NCI-H128 (cell line): ENCODE results near the gene MANBA.
"Not testable (repeated sequence)": the region's sequence is repeated elsewhere in the genome, so short reads cannot be mapped to it uniquely, and the experiment has no call there.

Experiments used
- DNase-seq: peaks from one replicate; lab custom pipeline; 2025; ENCODE audit not compliant: unreplicated experiment; lab: John Stamatoyannopoulos, UW

The MANBA gene

DNA sequence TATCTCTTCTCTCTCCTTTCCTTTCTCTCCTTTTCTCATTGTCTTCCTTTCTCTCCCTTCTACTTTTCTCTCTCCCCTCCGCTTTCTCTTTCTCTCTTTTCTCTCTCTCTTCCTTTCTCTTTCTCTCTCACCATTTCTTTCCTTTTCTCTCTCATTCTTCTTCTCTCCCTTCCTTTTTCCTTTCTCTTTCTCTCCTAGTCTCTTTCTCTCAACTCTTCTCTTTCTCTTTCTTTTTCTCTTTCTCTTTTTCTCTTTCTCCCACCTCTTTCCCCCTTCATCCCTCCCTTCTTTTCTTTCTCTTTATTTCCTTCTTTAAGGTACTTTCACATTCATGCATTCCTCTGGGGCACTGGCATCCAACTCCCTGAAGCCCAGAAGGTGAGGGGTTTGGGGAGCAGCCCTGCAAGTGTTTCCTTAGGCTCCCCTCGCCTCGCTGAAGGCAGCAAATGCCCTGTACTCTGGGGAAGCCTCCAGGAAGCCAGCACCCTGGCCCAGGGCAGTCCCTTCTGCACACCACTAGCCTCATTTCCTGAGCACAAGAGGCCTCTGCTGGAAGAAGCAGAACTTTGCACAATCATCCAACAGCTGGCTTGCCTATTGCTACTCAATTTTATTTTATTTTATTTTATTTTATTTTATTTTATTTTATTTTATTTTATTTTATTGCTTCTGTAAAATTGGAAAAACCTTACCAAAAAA, 135.4 kb downstream of the MANBA start:
- no peak for DNase-seq

DNA sequence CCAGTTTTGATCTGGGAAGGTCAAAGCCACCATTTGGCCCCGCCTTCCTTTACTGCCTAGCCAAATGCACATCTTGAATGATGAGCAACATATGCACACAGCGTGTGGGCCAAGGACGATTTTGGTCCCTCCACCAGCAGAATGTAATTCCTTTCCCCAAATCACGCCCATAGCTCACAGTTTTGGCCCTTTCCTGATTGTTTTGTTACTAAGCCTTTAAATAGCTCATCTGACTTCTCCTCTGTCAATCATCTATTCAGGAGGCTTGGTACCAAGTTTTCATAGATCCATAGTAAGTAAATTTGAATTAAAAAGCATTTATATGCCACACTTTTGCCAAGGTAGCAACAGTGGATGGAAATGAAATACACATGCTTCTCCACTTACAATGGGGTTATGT, 136.3 kb downstream of the MANBA start:
- DNase-seq: no peak

DNA sequence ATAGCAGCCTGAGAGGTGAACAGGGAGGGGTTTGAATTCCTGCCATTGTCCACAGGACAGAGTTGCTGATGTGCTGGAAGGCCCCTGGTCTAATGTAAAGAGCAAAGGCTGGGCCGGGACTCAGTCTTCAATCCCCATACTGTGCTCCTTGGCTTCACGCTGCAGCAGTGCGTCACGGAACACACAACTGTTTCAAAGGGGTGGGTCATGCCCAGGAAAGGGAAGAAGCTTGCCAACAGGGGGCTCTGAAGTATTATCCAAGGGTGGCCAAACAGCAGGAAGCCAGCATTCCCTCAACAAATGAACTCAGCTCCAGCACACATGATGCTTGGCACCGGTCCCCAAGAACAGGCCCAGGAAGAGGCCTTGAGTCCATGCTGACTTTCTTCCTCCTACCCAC, 137.1 kb downstream of the MANBA start:
- DNase-seq: no peak

DNA sequence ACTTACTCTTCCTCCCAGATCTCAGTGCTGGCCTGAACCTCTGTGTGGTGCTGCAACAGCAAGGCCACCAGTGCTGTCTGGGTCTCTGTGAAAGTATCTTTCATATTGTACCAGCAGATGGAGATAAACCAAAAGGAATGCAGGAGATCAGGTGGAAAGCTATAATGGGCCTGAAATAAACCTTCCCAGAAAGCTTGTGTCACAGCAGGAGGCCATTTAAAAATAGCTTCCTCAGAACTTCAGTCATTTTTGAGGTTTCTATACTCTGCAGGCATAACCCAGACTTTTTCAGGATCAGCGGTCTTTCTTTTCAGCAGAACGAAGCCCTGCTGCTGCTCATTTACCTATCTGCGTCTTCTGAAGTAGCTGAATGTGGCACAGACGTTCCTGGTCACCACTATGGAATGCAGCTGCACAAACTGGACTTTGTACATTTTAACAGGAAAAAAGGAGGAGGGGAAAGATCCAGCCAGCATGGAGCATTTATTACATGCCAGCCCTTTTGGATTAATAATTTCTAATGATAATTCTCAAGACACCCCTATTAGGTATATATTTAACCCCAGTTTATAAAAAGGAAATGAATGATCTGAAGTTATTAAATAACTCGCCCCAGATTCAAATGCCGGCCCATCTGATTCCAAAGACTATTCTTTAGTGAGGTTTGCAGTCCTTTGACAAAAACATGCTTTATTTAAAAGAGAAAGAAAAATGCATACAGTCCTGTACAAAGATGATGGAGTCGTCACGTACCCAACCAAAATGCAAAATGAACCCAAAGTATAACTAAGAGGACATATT, 139.9 kb downstream of the MANBA start:
- peak; percentile 1 for DNase-seq

DNA sequence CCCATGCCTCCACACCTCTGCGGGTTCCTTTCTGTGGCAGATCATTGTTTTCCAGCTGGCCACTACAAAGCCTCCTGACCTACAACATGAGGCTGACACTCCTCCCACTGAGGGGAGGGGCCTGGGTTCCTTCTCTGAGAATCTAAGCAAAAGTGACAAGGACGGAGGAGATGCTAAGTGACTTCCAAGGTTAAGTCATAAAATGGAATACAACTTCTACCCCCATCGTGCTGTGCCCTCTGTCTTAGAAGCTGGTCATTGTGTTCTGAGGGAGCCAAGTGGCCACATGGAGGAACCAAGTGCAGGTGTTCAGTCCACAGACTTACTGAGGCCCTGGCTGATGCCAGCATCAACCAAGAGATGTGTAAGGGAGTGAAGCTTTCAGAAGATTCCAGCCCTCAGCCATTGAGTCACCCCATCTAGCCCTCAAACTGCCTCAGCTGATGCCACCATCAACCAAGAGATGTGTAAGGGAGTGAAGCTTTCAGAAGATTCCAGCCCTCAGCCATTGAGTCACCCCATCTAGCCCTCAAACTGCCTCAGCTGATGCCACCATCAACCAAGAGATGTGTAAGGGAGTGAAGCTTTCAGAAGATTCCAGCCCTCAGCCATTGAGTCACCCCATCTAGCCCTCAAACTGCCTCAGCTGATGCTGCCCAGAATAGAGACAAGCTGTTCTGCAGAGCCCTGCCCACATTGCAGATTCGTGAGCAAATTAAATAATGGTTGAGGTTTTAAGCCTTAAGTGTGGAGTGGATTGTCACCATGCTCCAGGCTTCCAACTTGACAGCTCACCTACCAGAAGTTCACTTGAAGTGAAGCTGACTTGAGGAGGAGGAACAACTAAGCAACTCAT, 140.8 kb downstream of the MANBA start:
- not testable (repeated sequence) for DNase-seq

DNA sequence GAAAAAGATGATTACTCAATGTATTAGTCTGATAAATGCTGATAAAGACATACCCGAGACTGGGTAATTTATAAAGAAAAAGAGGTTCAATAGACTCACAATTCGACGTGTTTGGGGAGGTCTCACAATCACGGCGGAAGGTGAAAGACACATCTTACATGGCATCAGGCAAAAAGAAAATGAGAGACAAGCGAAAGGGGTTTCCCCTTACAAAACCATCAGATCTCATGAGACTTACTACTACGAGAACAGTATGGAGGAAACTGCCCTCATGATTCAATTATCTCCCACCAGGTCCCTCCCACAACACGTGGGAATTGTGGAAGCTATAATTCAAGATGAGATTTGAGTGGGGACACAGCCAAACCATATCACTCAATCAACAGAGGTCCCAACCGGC, 141.7 kb downstream of the MANBA start:
- DNase-seq: not testable (repeated sequence)

DNA sequence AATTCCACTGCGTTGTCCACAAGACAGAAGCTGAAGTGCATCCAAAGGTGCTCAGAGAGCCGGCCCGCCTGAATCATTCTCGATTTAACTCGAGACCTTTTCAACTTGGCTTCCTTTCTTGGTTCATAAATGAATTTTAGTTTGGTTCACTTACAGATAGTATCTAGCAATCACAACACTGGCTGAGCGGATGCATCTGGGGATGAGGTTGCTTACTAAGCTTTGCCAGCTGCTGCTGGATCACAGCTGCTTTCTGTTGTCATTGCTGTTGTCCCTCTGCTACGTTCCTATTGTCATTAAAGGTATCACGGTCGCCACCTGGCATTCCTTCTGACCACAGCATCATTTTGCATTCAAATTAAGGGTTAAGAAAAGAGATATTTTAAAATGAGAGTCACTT, 144.1 kb downstream of the MANBA start:
- DNase-seq: no peak

DNA sequence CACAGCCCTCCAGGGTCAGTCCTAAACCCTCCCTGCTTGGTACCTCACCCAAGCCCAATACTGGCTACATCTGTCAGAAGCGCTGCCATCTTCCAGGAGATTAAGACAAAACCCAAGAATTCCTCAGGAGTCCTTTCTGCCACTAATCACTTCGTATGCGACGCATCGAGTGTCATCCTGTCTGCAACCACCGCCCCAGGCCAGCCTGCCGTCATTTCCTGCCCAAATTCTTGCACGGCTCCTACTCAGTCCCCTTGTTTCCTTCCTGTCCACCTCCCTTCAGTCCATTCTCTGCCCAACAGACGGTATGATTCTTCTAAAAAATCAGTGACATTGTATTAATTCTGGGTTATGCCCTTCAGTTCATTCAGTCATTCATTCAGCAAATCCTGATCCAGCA, 146.0 kb downstream of the MANBA start:
- DNase-seq: no peak

DNA sequence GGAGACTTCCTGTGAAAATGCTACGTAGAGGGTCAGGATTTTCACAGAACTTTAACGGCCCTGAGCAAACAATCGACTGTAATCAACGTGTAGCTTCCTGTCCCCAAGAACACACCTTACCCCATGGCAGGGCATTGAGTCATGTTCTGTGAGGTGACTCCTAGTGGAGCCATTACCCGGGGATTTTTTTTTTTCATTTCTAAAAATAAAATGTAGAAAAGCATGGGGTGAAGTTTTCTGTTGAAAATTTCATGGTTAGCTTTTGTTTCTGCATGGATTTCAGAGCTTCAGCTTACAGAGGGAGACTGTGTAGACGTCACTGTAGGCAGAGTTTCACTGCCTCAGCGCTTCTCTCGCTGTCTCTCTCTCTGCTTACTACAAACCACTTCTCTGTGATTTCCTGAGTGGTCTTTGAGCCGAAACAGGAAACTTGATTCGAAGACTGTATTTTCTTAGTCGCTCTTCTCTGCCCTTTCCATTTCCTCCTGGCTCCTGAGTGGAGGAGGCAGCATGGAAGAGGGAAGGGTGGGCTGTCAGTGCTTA, 147.9 kb downstream of the MANBA start:
- DNase-seq: no peak

DNA sequence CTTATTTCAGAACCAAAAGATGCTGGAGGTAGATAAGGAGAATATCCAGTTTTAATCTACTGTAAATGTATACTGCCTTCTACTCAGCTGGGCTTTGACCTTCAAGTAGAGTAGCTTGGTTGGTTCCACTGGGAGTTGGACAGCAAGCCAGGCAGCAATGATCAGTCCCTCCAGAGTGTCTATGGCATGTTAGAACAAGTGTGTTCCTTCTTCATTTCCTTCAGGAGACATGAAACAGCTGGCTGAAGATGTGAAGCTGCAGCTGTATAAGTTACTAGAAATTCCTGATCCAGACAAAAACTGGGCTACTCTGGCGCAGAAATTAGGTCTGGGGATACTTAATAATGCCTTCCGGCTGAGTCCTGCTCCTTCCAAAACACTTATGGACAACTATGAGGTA, 148.6 kb downstream of the MANBA start:
- DNase-seq: no peak

DNA sequence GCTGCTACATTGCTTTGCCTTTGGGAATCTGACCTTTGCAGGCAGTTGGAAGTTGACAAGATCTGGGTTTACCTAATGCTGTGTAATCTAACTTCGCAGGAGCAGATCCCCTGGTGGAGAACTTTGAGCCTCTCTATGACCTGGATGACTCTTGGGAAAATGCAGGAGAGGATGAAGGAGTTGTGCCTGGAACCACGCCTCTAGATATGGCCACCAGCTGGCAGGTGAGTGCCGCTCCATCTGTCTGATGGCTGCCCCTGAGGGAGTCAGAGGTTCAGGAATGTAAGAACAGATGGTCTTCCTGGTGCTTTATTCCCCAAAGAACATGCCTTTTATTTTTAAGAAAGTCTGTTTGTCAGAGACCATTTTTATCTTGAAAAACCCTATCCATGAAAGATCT, 150.3 kb downstream of the MANBA start:
- DNase-seq: no peak

DNA sequence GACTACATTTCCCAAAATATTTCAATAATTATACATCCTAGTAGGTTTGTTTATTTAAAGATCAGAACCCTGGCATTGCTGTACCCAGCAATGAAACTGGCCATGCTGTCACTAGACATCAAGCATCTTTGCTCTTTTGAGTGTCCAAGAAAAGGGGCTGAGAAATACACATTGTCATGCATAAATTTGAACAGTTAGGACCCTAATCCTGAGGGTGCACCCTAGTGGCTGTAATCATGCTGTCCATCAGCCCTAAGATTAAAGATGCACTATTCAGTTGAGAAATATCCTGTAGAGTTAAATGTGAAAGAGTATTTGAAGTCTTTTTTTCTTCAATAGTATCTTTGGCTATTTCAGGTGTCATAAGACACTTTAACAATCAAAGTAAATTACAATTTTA, 150.8 kb downstream of the MANBA start:
- no peak for DNase-seq

DNA sequence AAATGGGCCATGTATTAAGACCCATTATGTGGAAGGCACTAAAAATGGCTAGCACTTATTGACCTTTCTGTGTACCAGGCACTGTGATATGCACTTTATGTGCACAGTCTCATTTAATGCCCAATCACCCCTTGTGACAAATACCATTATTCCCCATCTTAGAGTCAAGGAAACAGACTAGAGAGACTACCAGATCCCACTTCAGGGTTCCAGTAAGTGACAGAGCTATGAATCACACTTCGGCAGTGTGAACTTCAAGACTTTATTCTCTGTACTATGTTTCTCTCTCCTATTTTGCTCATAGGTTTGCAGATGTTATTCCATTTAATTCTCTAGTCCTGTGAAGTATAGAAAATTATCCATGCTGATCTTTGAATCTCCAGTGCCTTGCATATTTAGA, 152.6 kb downstream of the MANBA start:
- DNase-seq: no peak

DNA sequence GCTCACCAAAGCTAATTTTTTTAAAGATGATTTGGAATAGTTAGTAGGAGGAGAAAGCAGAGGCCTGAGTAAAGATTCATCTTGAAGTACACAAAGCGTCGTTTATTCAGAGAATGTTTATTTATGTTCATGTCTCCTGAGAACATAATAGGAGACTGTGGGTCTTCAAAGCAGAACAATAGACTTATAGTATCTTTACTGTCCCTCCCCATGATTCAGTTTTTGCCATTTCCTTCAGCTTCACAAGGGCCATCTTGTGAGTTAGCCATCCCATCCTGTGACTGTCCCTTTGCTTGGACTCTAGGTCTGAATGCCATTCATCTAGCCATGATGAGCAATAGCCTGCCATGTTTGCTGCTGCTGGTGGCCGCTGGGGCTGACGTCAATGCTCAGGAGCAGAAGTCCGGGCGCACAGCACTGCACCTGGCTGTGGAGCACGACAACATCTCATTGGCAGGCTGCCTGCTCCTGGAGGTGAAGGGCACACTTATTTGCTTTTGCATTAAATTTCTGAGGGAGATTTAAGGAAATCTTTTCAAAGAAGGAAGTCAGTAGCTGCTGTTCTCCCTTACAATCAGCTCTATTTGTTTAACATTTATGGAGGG, 153.8 kb downstream of the MANBA start:
- no peak for DNase-seq

DNA sequence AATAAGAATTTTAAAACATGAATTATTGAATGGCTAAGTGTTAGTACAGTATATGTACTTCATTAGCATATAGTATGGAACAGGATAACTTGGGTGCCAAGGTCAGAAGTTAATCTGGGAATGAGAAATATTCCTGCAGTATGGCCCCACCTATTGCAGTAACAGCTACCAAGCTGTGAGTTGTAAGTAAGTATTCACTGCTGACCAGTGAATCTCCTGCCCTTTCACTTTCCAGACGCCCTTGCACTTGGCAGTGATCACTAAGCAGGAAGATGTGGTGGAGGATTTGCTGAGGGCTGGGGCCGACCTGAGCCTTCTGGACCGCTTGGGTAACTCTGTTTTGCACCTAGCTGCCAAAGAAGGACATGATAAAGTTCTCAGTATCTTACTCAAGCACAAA, 154.5 kb downstream of the MANBA start:
- DNase-seq: no peak

DNA sequence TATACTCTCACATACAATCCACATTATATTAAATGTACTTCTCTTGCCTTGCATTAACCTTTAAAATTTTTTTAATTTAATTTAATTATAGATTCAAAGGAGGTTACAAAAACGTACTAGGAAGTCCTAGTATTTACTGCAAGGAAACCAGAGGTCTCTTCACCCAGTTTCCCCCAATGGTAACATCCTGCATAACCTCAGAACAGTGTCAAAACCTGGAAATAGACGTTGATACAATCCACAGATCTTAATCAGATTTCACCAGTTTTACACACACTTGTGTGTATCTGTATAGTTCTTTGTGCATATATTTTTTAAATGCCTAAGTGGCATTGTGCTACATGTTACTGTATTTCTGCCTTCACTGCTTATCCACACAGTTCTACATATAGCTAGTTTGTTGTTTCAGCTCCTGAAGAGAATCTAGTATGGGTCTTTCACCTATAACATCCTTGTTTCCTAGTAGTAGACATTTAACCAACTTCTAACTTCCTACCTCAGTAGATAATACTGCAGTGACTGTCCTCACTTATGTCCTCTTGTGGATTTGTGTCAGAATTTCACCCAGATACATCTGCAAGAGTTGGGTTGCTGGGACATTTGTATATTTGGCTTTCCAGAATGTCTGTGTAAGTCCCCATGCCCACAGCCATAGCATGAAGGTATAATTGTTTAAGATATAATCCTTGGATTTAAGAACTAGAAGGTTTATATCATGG, 156.4 kb downstream of the MANBA start:
- DNase-seq: no peak

DNA sequence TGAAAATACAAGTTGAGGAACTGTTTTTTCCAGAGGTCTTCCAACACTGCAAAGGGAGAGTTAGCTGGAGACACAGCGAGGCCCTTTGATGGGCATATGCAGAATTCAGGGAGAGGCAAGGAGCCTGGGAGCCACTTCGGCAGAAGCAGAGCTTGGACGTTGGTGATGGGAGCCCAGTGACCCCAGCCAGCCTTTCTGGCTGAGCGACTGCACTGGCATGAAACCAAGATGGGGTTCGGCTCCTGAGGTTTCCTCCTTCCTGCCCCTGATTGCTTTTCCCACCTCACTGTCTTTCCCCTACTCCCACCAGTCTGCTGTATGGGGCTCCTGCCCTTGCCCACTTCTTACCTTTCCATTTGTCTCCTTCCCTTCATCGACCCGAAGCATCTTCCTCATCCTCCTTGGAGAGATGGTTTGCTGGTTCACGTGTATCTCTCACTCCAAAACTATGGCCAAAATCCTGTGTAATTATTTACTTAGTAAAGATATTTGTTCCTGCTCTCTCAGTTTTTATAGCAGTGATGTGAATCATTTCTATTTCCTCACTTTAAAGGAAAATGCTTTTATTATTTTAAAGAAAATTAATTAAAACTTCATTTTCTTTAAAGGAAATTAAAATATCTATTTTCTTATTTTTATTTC, 159.1 kb downstream of the MANBA start:
- no peak for DNase-seq

DNA sequence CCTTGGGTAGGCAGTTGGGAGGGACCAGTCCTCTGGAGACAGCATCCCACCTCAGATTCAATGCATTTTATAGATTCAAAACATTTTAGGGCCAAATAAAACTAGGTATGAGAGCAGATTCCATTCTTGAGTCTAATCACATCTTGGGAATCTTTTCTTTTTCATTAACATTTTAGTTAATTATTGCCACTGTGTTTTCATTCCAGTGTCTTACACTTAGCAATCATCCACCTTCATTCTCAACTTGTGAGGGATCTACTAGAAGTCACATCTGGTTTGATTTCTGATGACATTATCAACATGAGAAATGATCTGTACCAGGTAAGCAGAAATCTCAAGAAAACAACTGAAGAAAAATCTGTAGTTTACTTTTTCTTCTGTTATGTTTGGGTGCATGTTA, 160.1 kb downstream of the MANBA start:
- DNase-seq: no peak

DNA sequence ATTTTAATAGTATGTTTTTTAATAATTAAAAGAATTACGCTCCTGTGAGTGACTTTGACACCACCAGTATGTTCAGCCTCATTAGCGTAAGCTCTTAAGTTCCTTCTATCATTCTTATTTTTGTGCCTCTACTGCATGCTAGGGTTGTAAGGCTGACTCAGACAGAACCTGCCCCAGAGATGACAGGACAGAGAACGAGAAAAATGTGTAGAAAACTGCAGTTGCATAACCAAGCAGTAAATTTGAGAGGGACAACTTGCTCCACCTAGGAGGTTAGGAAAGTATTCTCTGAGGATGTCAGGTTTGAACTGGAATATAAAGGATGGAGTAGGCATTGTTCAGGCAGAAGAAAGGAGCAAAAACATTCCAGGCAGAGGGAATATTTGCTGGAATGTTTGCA, 160.9 kb downstream of the MANBA start:
- DNase-seq: no peak

DNA sequence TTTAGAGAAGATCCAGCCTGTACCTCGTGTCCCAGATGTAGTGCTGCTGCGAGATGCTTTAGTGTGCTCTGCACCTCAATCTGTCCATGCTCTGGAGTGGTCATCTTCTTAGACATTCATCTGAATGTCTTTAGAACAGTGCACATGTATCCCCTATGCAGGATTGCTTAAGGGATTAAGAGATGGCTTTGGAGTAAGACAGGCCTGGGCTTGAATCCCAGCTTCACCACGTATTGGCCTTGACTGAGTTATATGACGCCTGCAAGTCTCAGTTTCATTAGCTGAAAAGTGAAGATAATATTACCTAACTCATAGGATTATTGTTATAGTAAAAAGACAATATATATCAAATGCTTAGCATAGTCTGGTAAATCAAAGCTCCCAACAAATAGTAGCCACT, 161.3 kb downstream of the MANBA start:
- no peak for DNase-seq
